Measurements from ENCODE around the gene PCDHA4. TPM values are rescaled to one million over a fixed set of nuclear protein-coding genes. Genes with fewer than 3 reads are reported as not detected.
A peak's percentile ranks its signal among the peaks of the same experiment; 100 is the strongest.
"Not testable (repeated sequence)": the region's sequence is repeated elsewhere in the genome, so short reads cannot be mapped to it uniquely, and the experiment has no call there.

PCDHA4 gene
- total RNA-seq, 4 donors from 2014 or later = 1.6 to 5.7 (median 2.0) TPM

DNA sequence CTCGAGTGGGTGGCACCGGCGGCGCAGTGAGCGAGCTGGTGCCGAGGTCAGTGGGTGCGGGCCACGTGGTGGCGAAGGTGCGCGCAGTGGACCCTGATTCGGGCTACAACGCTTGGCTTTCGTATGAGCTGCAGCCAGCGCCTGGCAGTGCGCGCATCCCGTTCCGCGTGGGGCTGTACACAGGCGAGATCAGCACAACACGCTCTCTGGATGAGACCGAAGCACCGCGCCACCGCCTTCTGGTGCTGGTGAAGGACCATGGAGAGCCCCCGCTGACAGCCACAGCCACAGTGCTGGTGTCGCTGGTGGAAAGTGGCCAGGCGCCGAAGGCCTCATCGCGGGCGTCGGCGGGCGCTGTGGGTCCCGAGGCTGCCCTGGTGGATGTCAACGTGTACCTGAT, 16.6 kb downstream of the PCDHA4 start:
- Histone ChIP-seq H3K4me3 (no peak overlapping the region), H3K27ac (no peak overlapping the region), H3K27me3 (no peaks in the 10 kb centered on the region), H3K9me3 (peaks cover 0 to 52% (median 6%) of the 10 kb centered on the region in 4 donors), H3K36me3 (no peaks in the 10 kb centered on the region), H3K4me1 (no peaks in the 10 kb centered on the region)
- TF ChIP-seq POLR2A (IDR thresholded peaks at IDR 0.05) (no peak), EP300 (IDR thresholded peaks at IDR 0.05) (no peak)
- TF ChIP-seq, protein P1, sequence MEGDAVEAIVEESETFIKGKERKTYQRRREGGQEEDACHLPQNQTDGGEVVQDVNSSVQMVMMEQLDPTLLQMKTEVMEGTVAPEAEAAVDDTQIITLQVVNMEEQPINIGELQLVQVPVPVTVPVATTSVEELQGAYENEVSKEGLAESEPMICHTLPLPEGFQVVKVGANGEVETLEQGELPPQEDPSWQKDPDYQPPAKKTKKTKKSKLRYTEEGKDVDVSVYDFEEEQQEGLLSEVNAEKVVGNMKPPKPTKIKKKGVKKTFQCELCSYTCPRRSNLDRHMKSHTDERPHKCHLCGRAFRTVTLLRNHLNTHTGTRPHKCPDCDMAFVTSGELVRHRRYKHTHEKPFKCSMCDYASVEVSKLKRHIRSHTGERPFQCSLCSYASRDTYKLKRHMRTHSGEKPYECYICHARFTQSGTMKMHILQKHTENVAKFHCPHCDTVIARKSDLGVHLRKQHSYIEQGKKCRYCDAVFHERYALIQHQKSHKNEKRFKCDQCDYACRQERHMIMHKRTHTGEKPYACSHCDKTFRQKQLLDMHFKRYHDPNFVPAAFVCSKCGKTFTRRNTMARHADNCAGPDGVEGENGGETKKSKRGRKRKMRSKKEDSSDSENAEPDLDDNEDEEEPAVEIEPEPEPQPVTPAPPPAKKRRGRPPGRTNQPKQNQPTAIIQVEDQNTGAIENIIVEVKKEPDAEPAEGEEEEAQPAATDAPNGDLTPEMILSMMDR (IDR thresholded peaks at IDR 0.05) = no peak
- DNase-seq (ENCODE audit: low spot score in 2 of 2) = no peak
- WGBS, 2 donors = 61 to 64% methylated on average over 12 to 33 of the region's 38 CpGs

DNA sequence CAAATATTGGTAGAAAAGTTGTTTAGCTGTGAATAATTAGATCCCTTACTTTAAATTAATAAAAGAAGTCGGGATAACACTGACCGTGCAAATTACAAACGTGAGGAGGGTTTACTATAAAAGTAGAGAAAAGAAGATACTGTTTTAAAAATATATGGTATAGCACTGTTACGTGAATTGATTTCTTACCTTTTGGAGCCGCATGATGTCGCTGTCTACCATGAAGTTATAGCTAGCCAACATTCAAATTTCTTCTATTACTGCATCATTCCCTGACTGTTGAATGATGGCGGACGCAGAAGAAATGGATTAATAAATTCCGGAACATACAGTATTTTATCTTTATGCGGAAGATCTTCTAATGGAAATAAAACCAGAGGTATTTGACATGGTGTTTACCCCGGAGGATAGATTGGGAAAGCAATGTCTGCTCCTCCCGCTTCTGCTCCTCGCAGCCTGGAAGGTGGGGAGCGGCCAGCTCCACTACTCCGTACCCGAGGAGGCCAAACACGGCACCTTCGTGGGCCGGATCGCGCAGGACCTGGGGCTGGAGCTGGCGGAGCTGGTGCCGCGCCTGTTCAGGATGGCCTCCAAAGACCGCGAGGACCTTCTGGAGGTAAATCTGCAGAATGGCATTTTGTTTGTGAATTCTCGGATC, 21.0 kb downstream of the PCDHA4 start, which contains the start of gene PCDHA6:
Gene PCDHA6, plus strand, starts transcription at position 257 of the 658 bp plus-strand sequence. Its CDS starts 132 bp downstream, at position 389.
- TF ChIP-seq, protein P1 (IDR thresholded peaks at IDR 0.05) = peak in 1 of 5 experiments; percentile 15
- no peak for TF ChIP-seq POLR2A (IDR thresholded peaks at IDR 0.05)
- WGBS, 2 donors = 21% methylated on average over 27 of the region's 27 CpGs
- no peaks in the 10 kb centered on the region for H3K27me3 ChIP-seq
- no peak within 1 kb of the TSS for H3K27ac ChIP-seq
- H3K4me3 ChIP-seq = peak within 1 kb of the TSS in 1 of 4 donors; percentile 34
- H3K36me3 ChIP-seq = peaks cover 0 to 10% (median 0%) of the 10 kb centered on the region in 3 donors
- H3K4me1 ChIP-seq = no peaks in the 10 kb centered on the region
- H3K9me3 ChIP-seq = peaks cover 0 to 62% (median 4%) of the 10 kb centered on the region in 4 donors
- no peak for DNase-seq (ENCODE audit: low spot score in 2 of 2)

DNA sequence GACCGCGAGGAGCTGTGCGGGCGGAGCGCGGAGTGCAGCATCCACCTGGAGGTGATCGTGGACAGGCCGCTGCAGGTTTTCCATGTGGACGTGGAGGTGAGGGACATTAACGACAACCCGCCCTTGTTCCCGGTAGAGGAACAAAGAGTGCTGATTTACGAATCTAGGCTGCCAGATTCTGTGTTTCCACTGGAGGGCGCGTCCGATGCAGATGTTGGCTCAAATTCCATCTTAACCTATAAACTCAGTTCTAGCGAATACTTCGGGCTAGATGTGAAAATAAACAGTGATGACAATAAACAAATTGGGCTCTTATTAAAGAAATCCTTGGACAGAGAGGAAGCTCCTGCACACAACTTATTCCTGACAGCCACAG, 21.5 kb downstream of the PCDHA4 start:
- H3K36me3 ChIP-seq = peaks cover 0 to 10% (median 0%) of the 10 kb centered on the region in 3 donors
- no peak for DNase-seq (ENCODE audit: low spot score in 2 of 2)
- H3K27me3 ChIP-seq = no peaks in the 10 kb centered on the region
- no peak overlapping the region for H3K27ac ChIP-seq
- TF ChIP-seq, protein P1 (IDR thresholded peaks at IDR 0.05) = no peak
- TF ChIP-seq POLR2A (IDR thresholded peaks at IDR 0.05) (no peak), EP300 (IDR thresholded peaks at IDR 0.05) (no peak)
- H3K4me1 ChIP-seq = no peaks in the 10 kb centered on the region
- peaks cover 0 to 57% (median 4%) of the 10 kb centered on the region in 4 donors for H3K9me3 ChIP-seq
- peak overlapping the region in 1 of 4 donors; percentile 34 for H3K4me3 ChIP-seq
- WGBS, 2 donors = 28 to 31% methylated on average over 17 to 18 of the region's 18 CpGs

DNA sequence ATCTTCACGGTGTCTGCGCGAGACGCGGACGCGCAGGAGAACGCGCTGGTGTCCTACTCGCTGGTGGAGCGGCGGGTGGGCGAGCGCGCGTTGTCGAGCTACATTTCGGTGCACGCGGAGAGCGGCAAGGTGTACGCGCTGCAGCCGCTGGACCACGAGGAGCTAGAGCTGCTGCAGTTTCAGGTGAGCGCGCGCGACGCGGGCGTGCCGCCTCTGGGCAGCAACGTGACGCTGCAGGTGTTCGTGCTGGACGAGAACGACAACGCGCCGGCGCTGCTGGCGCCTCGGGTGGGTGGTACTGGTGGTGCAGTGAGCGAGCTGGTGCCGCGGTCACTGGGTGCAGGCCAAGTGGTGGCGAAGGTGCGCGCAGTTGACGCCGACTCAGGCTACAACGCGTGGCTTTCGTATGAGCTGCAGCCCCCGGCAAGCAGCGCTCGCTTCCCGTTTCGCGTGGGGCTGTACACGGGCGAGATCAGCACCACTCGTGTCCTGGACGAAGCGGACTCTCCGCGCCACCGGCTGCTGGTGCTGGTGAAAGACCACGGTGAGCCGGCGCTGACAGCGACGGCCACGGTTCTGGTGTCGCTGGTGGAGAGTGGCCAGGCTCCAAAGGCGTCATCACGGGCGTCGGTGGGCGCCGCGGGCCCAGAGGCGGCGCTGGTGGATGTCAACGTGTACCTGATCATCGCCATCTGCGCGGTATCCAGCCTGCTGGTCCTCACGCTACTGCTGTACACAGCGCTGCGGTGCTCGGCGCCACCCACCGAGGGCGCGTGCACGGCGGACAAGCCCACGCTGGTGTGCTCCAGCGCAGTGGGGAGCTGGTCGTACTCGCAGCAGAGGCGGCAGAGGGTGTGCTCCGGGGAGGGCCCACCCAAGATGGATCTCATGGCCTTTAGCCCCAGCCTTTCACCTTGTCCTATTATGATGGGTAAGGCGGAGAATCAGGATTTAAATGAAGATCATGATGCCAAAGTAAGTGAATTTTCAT, 22.9 kb downstream of the PCDHA4 start:
- 38 to 50% methylated on average over 37 to 91 of the region's 106 CpGs for WGBS, 2 donors
- H3K9me3 ChIP-seq = peaks cover 0 to 55% (median 6%) of the 10 kb centered on the region in 4 donors
- not testable (repeated sequence) for H3K27ac ChIP-seq; H3K27me3 ChIP-seq; H3K4me3 ChIP-seq; DNase-seq (ENCODE audit: low spot score in 2 of 2); H3K4me1 ChIP-seq; H3K36me3 ChIP-seq

DNA sequence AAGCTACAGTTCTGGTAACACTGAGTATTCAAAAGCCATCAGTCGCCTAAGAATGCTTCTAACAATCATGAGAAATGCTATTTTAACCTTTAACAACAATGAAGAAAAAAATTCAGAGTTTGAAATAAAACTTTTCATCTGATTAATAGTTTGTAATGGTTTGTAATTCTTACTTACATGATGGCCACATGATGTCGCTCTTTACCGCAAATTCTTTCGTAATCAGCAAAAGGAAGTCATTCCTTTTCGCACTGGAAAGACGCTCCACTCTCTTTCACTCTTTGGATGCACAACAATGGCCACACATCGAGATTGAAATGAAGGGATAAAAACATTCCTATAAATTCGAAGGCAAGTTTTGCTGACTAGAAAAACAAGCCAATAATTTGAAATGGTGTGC, 27.1 kb downstream of the PCDHA4 start, which contains the start of gene PCDHA7:
Gene PCDHA7, plus strand, starts transcription at position 277 of the 400 bp plus-strand sequence. Its CDS starts 115 bp downstream, at position 392.
- H3K4me1 ChIP-seq = no peaks in the 10 kb centered on the region
- TF ChIP-seq, protein P1 (IDR thresholded peaks at IDR 0.05) = peak in 1 of 5 experiments; percentile 5
- TF ChIP-seq EP300 (IDR thresholded peaks at IDR 0.05) = no peak
- H3K27me3 ChIP-seq = no peaks in the 10 kb centered on the region
- DNase-seq (ENCODE audit: low spot score in 2 of 2) = no peak
- peak within 1 kb of the TSS in 1 of 4 donors; percentile 41 for H3K4me3 ChIP-seq
- peaks cover 0 to 50% (median 4%) of the 10 kb centered on the region in 4 donors for H3K9me3 ChIP-seq
- peaks cover 0 to 16% (median 0%) of the 10 kb centered on the region in 3 donors for H3K36me3 ChIP-seq
- WGBS, 2 donors = 10 to 19% methylated on average over 8 of the region's 8 CpGs
- no peak within 1 kb of the TSS for H3K27ac ChIP-seq

DNA sequence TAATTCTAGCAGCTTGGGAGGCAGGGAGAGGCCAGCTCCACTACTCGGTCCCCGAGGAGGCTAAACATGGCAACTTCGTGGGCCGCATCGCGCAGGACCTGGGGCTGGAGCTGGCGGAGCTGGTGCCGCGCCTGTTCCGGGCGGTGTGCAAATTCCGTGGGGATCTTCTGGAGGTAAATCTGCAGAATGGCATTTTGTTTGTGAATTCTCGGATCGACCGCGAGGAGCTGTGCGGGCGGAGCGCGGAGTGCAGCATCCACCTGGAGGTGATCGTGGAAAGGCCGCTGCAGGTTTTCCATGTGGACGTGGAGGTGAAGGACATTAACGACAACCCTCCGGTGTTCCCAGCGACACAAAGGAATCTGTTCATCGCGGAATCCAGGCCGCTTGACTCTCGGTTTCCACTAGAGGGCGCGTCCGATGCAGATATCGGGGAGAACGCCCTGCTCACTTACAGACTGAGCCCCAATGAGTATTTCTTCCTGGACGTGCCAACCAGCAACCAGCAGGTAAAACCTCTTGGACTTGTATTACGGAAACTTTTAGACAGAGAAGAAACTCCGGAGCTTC, 27.7 kb downstream of the PCDHA4 start:
- Histone ChIP-seq H3K36me3 (peaks cover 0 to 13% (median 0%) of the 10 kb centered on the region in 3 donors), H3K4me3 (peak overlapping the region in 1 of 4 donors; percentile 41), H3K9me3 (peaks cover 0 to 45% (median 4%) of the 10 kb centered on the region in 4 donors)
- not testable (repeated sequence) for H3K27me3 ChIP-seq; H3K4me1 ChIP-seq; DNase-seq (ENCODE audit: low spot score in 2 of 2); H3K27ac ChIP-seq
- 8 to 21% methylated on average over 7 to 25 of the region's 38 CpGs for WGBS, 2 donors
